PFSK-1 (cell line): ENCODE data around the gene TAGLN.
A peak's percentile ranks its signal among the peaks of the same experiment; 100 is the strongest.

Experiments used
- FOXP2 ChIP-seq: optimal IDR thresholded peaks from 2 replicates; pipeline ENCODE3; 2011; ENCODE audit warnings: borderline replicate concordance, control low read depth, inconsistent platforms; ENCODE audit not compliant: insufficient read depth; ENCODE audit errors: extremely low read length, extremely low read depth
- POLR2AphosphoS5 ChIP-seq: IDR thresholded peaks from 2 replicates; pipeline ENCODE4 v1.6.1; 2012; ENCODE audit warnings: low read depth, mild to moderate bottlenecking, control low read depth, low read length, moderate library complexity
- SIN3A ChIP-seq: IDR thresholded peaks from 2 replicates; pipeline ENCODE4 v1.6.1; 2012; ENCODE audit warnings: mild to moderate bottlenecking, low read length, moderate library complexity, borderline replicate concordance; ENCODE audit not compliant: insufficient read depth
- TAF1 ChIP-seq: IDR thresholded peaks from 2 replicates; pipeline ENCODE4 v1.6.1; 2012; ENCODE audit warnings: low read length, control low read depth, borderline replicate concordance; ENCODE audit not compliant: insufficient read depth
- TF ChIP-seq, protein P1 (sequence below), 2 experiments: IDR thresholded peaks; 2 replicates each; pipeline versions ENCODE4 v1.6.1 to v1.8.0; 2011 to 2012; ENCODE audit warnings: low read depth in 2 of 2, low read length in 2 of 2, control low read depth in 1 of 2, inconsistent platforms in 1 of 2, mild to moderate bottlenecking in 1 of 2, moderate library complexity in 1 of 2; ENCODE audit not compliant: insufficient read depth in 1 of 2

TAGLN gene

DNA sequence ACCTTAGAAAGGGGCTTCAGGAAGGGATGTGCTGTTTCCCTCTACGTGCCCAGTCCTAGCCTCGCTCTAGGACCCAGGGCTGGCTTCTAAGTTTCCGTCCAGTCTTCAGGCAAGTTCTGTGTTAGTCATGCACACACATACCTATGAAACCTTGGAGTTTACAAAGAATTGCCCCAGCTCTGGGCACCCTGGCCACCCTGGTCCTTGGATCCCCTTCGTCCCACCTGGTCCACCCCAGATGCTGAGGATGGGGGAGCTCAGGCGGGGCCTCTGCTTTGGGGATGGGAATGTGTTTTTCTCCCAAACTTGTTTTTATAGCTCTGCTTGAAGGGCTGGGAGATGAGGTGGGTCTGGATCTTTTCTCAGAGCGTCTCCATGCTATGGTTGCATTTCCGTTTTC is 2.2 kb upstream of the TAGLN start:
- TF ChIP-seq TAF1: no peak
- TF ChIP-seq POLR2AphosphoS5: no peak
- TF ChIP-seq, protein P1, sequence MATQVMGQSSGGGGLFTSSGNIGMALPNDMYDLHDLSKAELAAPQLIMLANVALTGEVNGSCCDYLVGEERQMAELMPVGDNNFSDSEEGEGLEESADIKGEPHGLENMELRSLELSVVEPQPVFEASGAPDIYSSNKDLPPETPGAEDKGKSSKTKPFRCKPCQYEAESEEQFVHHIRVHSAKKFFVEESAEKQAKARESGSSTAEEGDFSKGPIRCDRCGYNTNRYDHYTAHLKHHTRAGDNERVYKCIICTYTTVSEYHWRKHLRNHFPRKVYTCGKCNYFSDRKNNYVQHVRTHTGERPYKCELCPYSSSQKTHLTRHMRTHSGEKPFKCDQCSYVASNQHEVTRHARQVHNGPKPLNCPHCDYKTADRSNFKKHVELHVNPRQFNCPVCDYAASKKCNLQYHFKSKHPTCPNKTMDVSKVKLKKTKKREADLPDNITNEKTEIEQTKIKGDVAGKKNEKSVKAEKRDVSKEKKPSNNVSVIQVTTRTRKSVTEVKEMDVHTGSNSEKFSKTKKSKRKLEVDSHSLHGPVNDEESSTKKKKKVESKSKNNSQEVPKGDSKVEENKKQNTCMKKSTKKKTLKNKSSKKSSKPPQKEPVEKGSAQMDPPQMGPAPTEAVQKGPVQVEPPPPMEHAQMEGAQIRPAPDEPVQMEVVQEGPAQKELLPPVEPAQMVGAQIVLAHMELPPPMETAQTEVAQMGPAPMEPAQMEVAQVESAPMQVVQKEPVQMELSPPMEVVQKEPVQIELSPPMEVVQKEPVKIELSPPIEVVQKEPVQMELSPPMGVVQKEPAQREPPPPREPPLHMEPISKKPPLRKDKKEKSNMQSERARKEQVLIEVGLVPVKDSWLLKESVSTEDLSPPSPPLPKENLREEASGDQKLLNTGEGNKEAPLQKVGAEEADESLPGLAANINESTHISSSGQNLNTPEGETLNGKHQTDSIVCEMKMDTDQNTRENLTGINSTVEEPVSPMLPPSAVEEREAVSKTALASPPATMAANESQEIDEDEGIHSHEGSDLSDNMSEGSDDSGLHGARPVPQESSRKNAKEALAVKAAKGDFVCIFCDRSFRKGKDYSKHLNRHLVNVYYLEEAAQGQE (IDR thresholded peaks at IDR 0.05; ENCODE audit: insufficient read depth in 1 of 2, low read depth in 2 of 2, low read length in 2 of 2): no peak
- TF ChIP-seq FOXP2: no peak
- no peak for TF ChIP-seq SIN3A

GRCh38 chr11:117197516-117198456 is 1.4 kb upstream of the TAGLN start:
- TF ChIP-seq POLR2AphosphoS5: no peak
- TF ChIP-seq TAF1: no peak
- peak; percentile 6 for TF ChIP-seq FOXP2
- TF ChIP-seq, protein P1 (IDR thresholded peaks at IDR 0.05; ENCODE audit: insufficient read depth in 1 of 2, low read depth in 2 of 2, low read length in 2 of 2): peak in 1 of 2 experiments; percentile 67; a peak in 1 of 4 replicates

DNA sequence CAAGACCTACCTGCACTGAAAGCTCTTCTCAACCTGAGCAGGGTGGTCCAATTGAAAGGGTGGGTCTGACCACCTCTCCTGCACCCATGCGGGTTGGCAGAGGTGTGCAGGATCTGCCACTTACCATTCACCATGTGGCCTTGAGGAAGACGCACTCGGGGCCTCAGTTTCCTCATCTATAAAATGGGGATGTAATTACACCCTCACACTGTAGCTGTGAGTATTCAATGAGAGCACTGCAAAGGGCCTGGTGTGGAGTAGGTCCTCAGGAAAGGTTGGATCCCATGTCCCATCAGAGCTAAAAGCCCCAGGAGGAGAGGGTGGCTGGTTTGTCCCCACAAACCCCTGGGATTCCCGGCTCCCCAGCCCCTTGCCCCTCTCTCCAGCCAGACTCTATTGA is 557 bp upstream of the TAGLN start:
- TF ChIP-seq TAF1: no peak
- TF ChIP-seq POLR2AphosphoS5: no peak
- TF ChIP-seq, protein P1 (IDR thresholded peaks at IDR 0.05; ENCODE audit: insufficient read depth in 1 of 2, low read depth in 2 of 2, low read length in 2 of 2): no peak
- no peak for TF ChIP-seq SIN3A
- no peak for TF ChIP-seq FOXP2

DNA sequence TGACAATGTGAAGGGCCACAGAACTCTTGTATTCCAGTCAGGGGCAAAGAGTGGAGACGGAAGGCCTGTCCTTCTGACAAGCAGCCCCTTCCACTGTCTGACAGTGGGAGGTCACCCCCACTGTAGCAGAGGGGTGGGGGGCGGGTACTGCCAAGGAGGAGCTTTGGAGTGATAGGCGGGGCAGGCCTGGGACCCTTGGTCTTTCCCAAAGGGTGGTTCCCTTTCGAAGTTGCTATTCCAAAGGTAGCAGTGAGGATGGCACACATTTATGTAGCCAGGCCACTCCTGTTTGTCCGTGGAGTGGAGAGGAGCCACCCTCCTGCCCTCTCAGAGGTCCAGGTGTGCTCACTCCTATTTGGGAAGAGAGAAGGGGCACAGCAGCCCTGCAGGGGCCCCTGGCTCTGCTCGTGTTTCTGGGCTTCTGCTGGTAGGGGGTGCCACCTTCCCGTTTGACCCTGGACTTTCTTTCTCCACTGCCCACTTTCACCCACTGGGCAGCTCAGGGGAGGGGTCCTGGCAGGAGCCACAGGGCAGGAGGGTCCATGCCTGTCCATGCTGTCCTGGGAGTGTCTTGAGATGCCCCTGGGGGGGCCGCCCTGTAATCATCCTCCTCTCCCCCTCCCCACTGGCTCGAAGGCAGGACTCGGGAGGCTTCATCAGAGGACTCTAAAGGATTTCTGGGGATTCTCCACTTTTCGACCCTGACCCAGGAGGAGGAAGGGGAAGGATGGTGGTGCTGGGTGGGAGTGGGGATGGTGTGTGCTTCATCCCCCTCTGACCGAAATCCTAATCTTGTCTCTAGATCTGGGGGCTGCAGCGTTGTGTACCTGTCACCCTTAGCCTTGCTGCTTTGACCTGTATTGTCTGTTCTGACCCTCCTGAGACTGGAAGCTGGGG is 994 bp downstream of the TAGLN start:
- TF ChIP-seq TAF1: no peak
- TF ChIP-seq FOXP2: no peak
- TF ChIP-seq, protein P1 (IDR thresholded peaks at IDR 0.05; ENCODE audit: insufficient read depth in 1 of 2, low read depth in 2 of 2, low read length in 2 of 2): no peak
- TF ChIP-seq SIN3A: no peak
